H1 (cell line): Measurements from ENCODE around the gene GPRIN3. TPM values are rescaled to one million over a fixed set of nuclear protein-coding genes. Genes with fewer than 3 reads are reported as not detected.

Experiments used
- CTCF ChIA-PET: fragments of 300-600 bp; sonication (Branson Sonifier 250); formaldehyde crosslinking; loops from one replicate; lab custom pipeline; 2021; ENCODE audit not compliant: partially characterized antibody; lab: Charles Lee
- POLR2A ChIA-PET: fragments of 300-600 bp; sonication (Branson Sonifier 250); formaldehyde crosslinking; loops from one replicate; lab custom pipeline; 2021; ENCODE audit warnings: inconsistent platforms; ENCODE audit not compliant: partially characterized antibody; lab: Charles Lee
- DNase-seq, 2 experiments: peaks; one replicate each; pipeline versions ENCODE4 v3.0.0 to v3.0.0-alpha.2; 2010 to 2022; ENCODE audit warnings: low spot score in 2 of 2, low read depth in 1 of 2, mixed read lengths in 1 of 2
- FAIRE-seq: peaks from 2 replicates; lab custom pipeline; 2011; peaks lifted over from hg19 to GRCh38; lab: Jason Lieb, UNC
- H2AFZ ChIP-seq: 2 replicates; pipeline ENCODE4 v1.8.1; 2012; ENCODE audit warnings: low read length, inconsistent platforms
- H2AK5ac ChIP-seq: 2 replicates; pipeline ENCODE4 v1.6.1; 2013; ENCODE audit warnings: low read depth, low read length
- H2BK120ac ChIP-seq: replicated peaks from 2 replicates; pipeline ENCODE3; 2013; ENCODE audit warnings: low read depth, low read length, inconsistent platforms
- H2BK12ac ChIP-seq: 2 replicates; pipeline ENCODE4 v1.6.1; 2013; ENCODE audit warnings: low read depth, low read length
- H2BK15ac ChIP-seq: 2 replicates; pipeline ENCODE4 v1.6.1; 2013; ENCODE audit warnings: low read length
- H2BK20ac ChIP-seq: 2 replicates; pipeline ENCODE4 v1.6.1; 2013; ENCODE audit warnings: low read length
- H2BK5ac ChIP-seq: 2 replicates; pipeline ENCODE4 v1.6.1; 2013; ENCODE audit warnings: low read depth, low read length
- H3K14ac ChIP-seq: 2 replicates; pipeline ENCODE4 v1.6.1; 2013; ENCODE audit warnings: inconsistent platforms; ENCODE audit not compliant: insufficient read length
- H3K18ac ChIP-seq: 2 replicates; pipeline ENCODE4 v1.6.1; 2013; ENCODE audit warnings: low read length; ENCODE audit errors: extremely low read depth
- H3K23ac ChIP-seq: 2 replicates; pipeline ENCODE4 v1.6.1; 2013; ENCODE audit warnings: inconsistent platforms; ENCODE audit not compliant: insufficient read length
- H3K23me2 ChIP-seq: 2 replicates; pipeline ENCODE4 v1.6.1; 2013; ENCODE audit warnings: low read depth, low read length
- H3K27ac ChIP-seq: 2 replicates; pipeline ENCODE4 v1.6.1; 2011; ENCODE audit warnings: low read depth, low read length, inconsistent platforms
- H3K27me3 ChIP-seq, 4 experiments: replicated peaks in 1 of 4; 1 replicate in 1 of 4; 2 replicates in 3 of 4; pipeline versions ENCODE4 v1.6.1 to v1.8.1; 2011 to 2013; ENCODE audit warnings: low read length in 3 of 4, mild to moderate bottlenecking in 3 of 4, inconsistent platforms in 2 of 4, mixed read lengths in 2 of 4, moderate library complexity in 1 of 4; ENCODE audit not compliant: control insufficient read depth in 3 of 4, insufficient read depth in 3 of 4; ENCODE audit errors: extremely low read depth in 1 of 4
- H3K36me3 ChIP-seq, 4 experiments: 2 replicates each; pipeline versions ENCODE4 v1.6.1 to v1.8.1; 2011 to 2013; ENCODE audit warnings: mild to moderate bottlenecking in 4 of 4, low read length in 3 of 4, moderate library complexity in 2 of 4, control low read depth in 1 of 4, inconsistent platforms in 1 of 4; ENCODE audit not compliant: insufficient read depth in 4 of 4, control insufficient read depth in 2 of 4
- H3K4ac ChIP-seq: replicated peaks from 2 replicates; pipeline ENCODE3; 2013; ENCODE audit warnings: low read length, low read depth, mixed read lengths, inconsistent platforms; ENCODE audit not compliant: insufficient read length
- H3K4me1 ChIP-seq, 4 experiments: replicated peaks in 1 of 4; 1 replicate in 1 of 4; 2 replicates in 3 of 4; pipeline versions ENCODE4 v1.6.1 to v1.8.1; 2011 to 2013; ENCODE audit warnings: low read length in 3 of 4, inconsistent platforms in 2 of 4, mixed read lengths in 1 of 4; ENCODE audit not compliant: insufficient read depth in 4 of 4, control insufficient read depth in 3 of 4
- H3K4me2 ChIP-seq, 2 experiments: 2 replicates each; pipeline versions ENCODE4 v1.6.1 to v1.8.1; 2011 to 2013; ENCODE audit warnings: low read depth in 2 of 2, low read length in 2 of 2, control low read depth in 1 of 2, inconsistent platforms in 1 of 2, mild to moderate bottlenecking in 1 of 2; ENCODE audit not compliant: insufficient read depth in 1 of 2
- H3K4me3 ChIP-seq, 4 experiments: fragments of 200-600, 300-600 bp in 1 of 4; sonication (generic), shearing (Covaris generic), sonication (Bioruptor Twin) in 1 of 4; 2 replicates each; pipeline versions ENCODE4 v1.5.1 to v1.8.1; 2011 to 2016; ENCODE audit warnings: low read length in 4 of 4, low read depth in 3 of 4, control low read depth in 2 of 4, inconsistent platforms in 2 of 4, mild to moderate bottlenecking in 2 of 4, mixed read lengths in 1 of 4, moderate library complexity in 1 of 4; ENCODE audit not compliant: insufficient read depth in 2 of 4; ENCODE audit errors: extremely low read depth in 1 of 4
- H3K56ac ChIP-seq: replicated peaks from 2 replicates; pipeline ENCODE3; 2013; ENCODE audit warnings: low read depth, mild to moderate bottlenecking, mixed read lengths, low read length, inconsistent platforms; ENCODE audit not compliant: insufficient read length
- H3K79me1 ChIP-seq: 2 replicates; pipeline ENCODE4 v1.6.1; 2013; ENCODE audit warnings: low read depth, low read length, control low read depth
- H3K79me2 ChIP-seq, 2 experiments: 2 replicates each; pipeline versions ENCODE4 v1.6.1 to v1.8.1; 2012 to 2013; ENCODE audit warnings: low read length in 2 of 2, mild to moderate bottlenecking in 2 of 2, inconsistent platforms in 1 of 2; ENCODE audit not compliant: insufficient read depth in 2 of 2, control insufficient read depth in 1 of 2
- H3K9ac ChIP-seq, 4 experiments: replicated peaks in 1 of 4; 1 replicate in 1 of 4; 2 replicates in 3 of 4; pipeline versions ENCODE4 v1.6.1 to v1.8.1; 2011 to 2013; ENCODE audit warnings: low read depth in 3 of 4, low read length in 3 of 4, control low read depth in 2 of 4, mild to moderate bottlenecking in 2 of 4, moderate library complexity in 2 of 4, inconsistent platforms in 1 of 4; ENCODE audit errors: extremely low read depth in 1 of 4
- H3K9me3 ChIP-seq, 2 experiments: 2 replicates each; pipeline versions ENCODE4 v1.6.1 to v1.8.1; 2012 to 2013; ENCODE audit warnings: mild to moderate bottlenecking in 2 of 2, moderate library complexity in 2 of 2, control low read depth in 1 of 2, inconsistent platforms in 1 of 2, low read depth in 1 of 2, low read length in 1 of 2, mixed read lengths in 1 of 2; ENCODE audit not compliant: insufficient read depth in 2 of 2
- H4K20me1 ChIP-seq, 2 experiments: replicated peaks in 1 of 2; 2 replicates each; pipeline versions ENCODE3 to v1.8.1; 2011 to 2013; ENCODE audit warnings: inconsistent platforms in 2 of 2, low read length in 2 of 2, mild to moderate bottlenecking in 1 of 2; ENCODE audit not compliant: insufficient read depth in 2 of 2, control insufficient read depth in 1 of 2
- H4K5ac ChIP-seq: 2 replicates; pipeline ENCODE4 v1.6.1; 2013; ENCODE audit warnings: low read length, low read depth, mixed read lengths, inconsistent platforms; ENCODE audit not compliant: insufficient read length
- H4K8ac ChIP-seq: 2 replicates; pipeline ENCODE4 v1.8.0; 2013; ENCODE audit warnings: mild to moderate bottlenecking, moderate library complexity, low read length, inconsistent platforms; ENCODE audit not compliant: insufficient read depth; ENCODE audit errors: extremely low read depth
- H4K91ac ChIP-seq: replicated peaks from 2 replicates; pipeline ENCODE3; 2013; ENCODE audit warnings: low read length, mixed read lengths, inconsistent platforms; ENCODE audit not compliant: insufficient read length
- GABPA ChIP-seq: IDR thresholded peaks from 2 replicates; pipeline ENCODE4 v1.6.1; 2011; ENCODE audit warnings: mild to moderate bottlenecking, low read length, moderate library complexity, borderline replicate concordance; ENCODE audit not compliant: insufficient read depth
- POU5F1 ChIP-seq: IDR thresholded peaks from 2 replicates; pipeline ENCODE4 v1.6.1; 2011; ENCODE audit warnings: low read depth, mild to moderate bottlenecking, low read length, moderate library complexity
- RAD21 ChIP-seq, 2 experiments: IDR thresholded peaks in 1 of 2; conservative IDR thresholded peaks in 1 of 2; 2 replicates each; pipeline ENCODE4 v1.6.1; 2011; ENCODE audit warnings: low read depth in 2 of 2, low read length in 2 of 2, improper control_type of control experiment in 1 of 2, inconsistent platforms in 1 of 2, mild to moderate bottlenecking in 1 of 2, moderate library complexity in 1 of 2
- SIX5 ChIP-seq: IDR thresholded peaks from 2 replicates; pipeline ENCODE4 v1.6.1; 2011; ENCODE audit warnings: mild to moderate bottlenecking, low read depth, low read length
- SP1 ChIP-seq: IDR thresholded peaks from 2 replicates; pipeline ENCODE4 v1.6.1; 2011; ENCODE audit warnings: low read depth, low read length
- TBP ChIP-seq: IDR thresholded peaks from 2 replicates; pipeline ENCODE4 v1.6.1; 2011; ENCODE audit warnings: low read depth, low read length, improper control_type of control experiment
- WGBS, 2 experiments: shearing (Covaris generic) in 1 of 2; methylation state at CpG; one replicate each; pipeline versions ENCODE4 v1.1.6 to v1.1.7; 2013 to 2015; ENCODE audit warnings: low lambda C conversion rate in 2 of 2, mixed read lengths in 2 of 2, inconsistent platforms in 1 of 2, low coverage in 1 of 2, missing lambda C conversion rate in 1 of 2; ENCODE audit not compliant: insufficient replicate concordance in 2 of 2, insufficient coverage in 1 of 2, insufficient read length in 1 of 2; ENCODE audit errors: extremely low coverage in 1 of 2, missing lambda C conversion rate in 1 of 2; 5-methylcytosine and 5-hydroxymethylcytosine counted together
- polyA plus RNA-seq, 7 experiments: library from polyadenylated mRNA; depleted of rRNA in 3 of 7; stranded (reverse) in 5 of 7; unstranded in 2 of 7; fragments of >200 nt in 5 of 7; fragments of 200-250 nt in 2 of 7; gene quantifications; 1 replicate in 5 of 7; 2 replicates in 1 of 7; 4 replicates in 1 of 7; pipeline versions ENCODE4 v1.2.1 to v1.2.3, GENCODE V29; 2011 to 2013; ENCODE audit warnings: missing spikeins in 2 of 7, mixed read lengths in 2 of 7
- total RNA-seq: library from RNA; stranded (reverse); fragmentation: NEBNext Ultra II Directional; extraction: Animal tissue kit (Norgen Biotek cat#: 25700); gene quantifications from 2 replicates; pipeline ENCODE4 v1.2.1, GENCODE V29; 2021
- TF ChIP-seq, protein P1 (sequence below): IDR thresholded peaks from 2 replicates; pipeline ENCODE4 v1.6.1; 2012; ENCODE audit warnings: inconsistent platforms
- TF ChIP-seq, protein P2 (sequence below), 3 experiments: IDR thresholded peaks; 1 replicate in 2 of 3; 2 replicates in 1 of 3; pipeline versions ENCODE4 v1.5.1 to v1.6.1; 2011; ENCODE audit warnings: low read length in 3 of 3, mild to moderate bottlenecking in 3 of 3, inconsistent platforms in 2 of 3, low read depth in 1 of 3, moderate library complexity in 1 of 3; ENCODE audit not compliant: insufficient read depth in 1 of 3; ENCODE audit errors: control extremely low read depth in 1 of 3

GPRIN3 gene
- total and polyA plus RNA-seq, 2 of the 8 experiments (the other 6 are each of a cell fraction or from before 2014, with no cell fraction given) = 0.17 to 1.4 TPM

GRCh38 chr4:89226665-89227574 lies 80.7 kb downstream of the GPRIN3 start:
- Histone ChIP-seq H4K5ac (no peak overlapping the region), H3K4me3 (no peak overlapping the region), H3K4me2 (no peak overlapping the region), H2BK20ac (no peak overlapping the region), H3K4me1 (no peaks in the 10 kb centered on the region), H3K4ac (no peak overlapping the region), H3K79me1 (no peaks in the 10 kb centered on the region), H3K23ac (no peak overlapping the region), H3K27ac (no peak overlapping the region), H2BK15ac (no peak overlapping the region), H3K56ac (no peak overlapping the region), H2BK5ac (no peak overlapping the region), H2BK120ac (no peak overlapping the region), H3K79me2 (no peaks in the 10 kb centered on the region), H4K91ac (no peak overlapping the region), H3K18ac (no peak overlapping the region), H4K8ac (no peak overlapping the region), H3K14ac (no peak overlapping the region), H3K23me2 (no peaks in the 10 kb centered on the region), H4K20me1 (no peaks in the 10 kb centered on the region), H2BK12ac (no peak overlapping the region), H3K27me3 (no peaks in the 10 kb centered on the region), H2AK5ac (no peak overlapping the region), H3K9ac (no peak overlapping the region), H3K36me3 (no peaks in the 10 kb centered on the region), H3K9me3 (no peaks in the 10 kb centered on the region), H2AFZ (peak overlapping the region; percentile 93)
- WGBS, 2 experiments = 47% methylated on average over 9 of the region's 9 CpGs; no CpG with 5 or more reads in 1 of the 2 experiments
- DNase-seq = peak; percentile 67 to 82
- ChIA-PET CTCF (interaction anchor here (0.7 to 4.0 kb wide), 26 partner anchors 9 to 313 kb away, joined by 3 to 35 read pairs (median 4); no protein-coding TSS in a partner anchor), POLR2A (no interaction called here)
- FAIRE-seq = peak; percentile 98
- TF ChIP-seq TBP (no peak), RAD21 (IDR thresholded peaks at IDR 0.05 in 1 of 2, conservative IDR thresholded peaks at IDR 0.05 in 1 of 2; ENCODE audit: low read depth in 2 of 2, low read length in 2 of 2) (peak; percentile 90 to 91), POU5F1 (no peak), GABPA (no peak), SP1 (0 out of 2 replicates have a peak, but pooled peaks have one; percentile 10), SIX5 (no peak)
- TF ChIP-seq, protein P1, sequence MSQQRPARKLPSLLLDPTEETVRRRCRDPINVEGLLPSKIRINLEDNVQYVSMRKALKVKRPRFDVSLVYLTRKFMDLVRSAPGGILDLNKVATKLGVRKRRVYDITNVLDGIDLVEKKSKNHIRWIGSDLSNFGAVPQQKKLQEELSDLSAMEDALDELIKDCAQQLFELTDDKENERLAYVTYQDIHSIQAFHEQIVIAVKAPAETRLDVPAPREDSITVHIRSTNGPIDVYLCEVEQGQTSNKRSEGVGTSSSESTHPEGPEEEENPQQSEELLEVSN = no peak
- TF ChIP-seq, protein P2, sequence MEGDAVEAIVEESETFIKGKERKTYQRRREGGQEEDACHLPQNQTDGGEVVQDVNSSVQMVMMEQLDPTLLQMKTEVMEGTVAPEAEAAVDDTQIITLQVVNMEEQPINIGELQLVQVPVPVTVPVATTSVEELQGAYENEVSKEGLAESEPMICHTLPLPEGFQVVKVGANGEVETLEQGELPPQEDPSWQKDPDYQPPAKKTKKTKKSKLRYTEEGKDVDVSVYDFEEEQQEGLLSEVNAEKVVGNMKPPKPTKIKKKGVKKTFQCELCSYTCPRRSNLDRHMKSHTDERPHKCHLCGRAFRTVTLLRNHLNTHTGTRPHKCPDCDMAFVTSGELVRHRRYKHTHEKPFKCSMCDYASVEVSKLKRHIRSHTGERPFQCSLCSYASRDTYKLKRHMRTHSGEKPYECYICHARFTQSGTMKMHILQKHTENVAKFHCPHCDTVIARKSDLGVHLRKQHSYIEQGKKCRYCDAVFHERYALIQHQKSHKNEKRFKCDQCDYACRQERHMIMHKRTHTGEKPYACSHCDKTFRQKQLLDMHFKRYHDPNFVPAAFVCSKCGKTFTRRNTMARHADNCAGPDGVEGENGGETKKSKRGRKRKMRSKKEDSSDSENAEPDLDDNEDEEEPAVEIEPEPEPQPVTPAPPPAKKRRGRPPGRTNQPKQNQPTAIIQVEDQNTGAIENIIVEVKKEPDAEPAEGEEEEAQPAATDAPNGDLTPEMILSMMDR (IDR thresholded peaks at IDR 0.05; ENCODE audit: control extremely low read depth in 1 of 3, insufficient read depth in 1 of 3, low read depth in 1 of 3, low read length in 3 of 3) = peak; percentile 64 to 88 (median 88)
